SK-N-SH (cell line): ENCODE measurements around the gene PPIF. TPM values are rescaled to one million over a fixed set of nuclear protein-coding genes. Genes with fewer than 3 reads are reported as not detected.

ENCODE experiments used
- CTCF ChIA-PET: fragments of 300-600, 350-600 bp; formaldehyde crosslinking; extraction: SDS; loops from one replicate; lab custom pipeline; 2021; lab: Yijun Ruan, JAX
- POLR2A ChIA-PET: fragments of 350-600 bp; sonication (Branson Sonifier 250); formaldehyde crosslinking; extraction: SDS; loops from one replicate; lab custom pipeline; 2020; ENCODE audit warnings: antibody characterized with exemption, inconsistent platforms; lab: Yijun Ruan, JAX
- DNase-seq: peaks from one replicate; pipeline ENCODE4 v3.0.0; 2012
- H2AFZ ChIP-seq: fragments of 200-600 bp; sonication (generic); 2 replicates; pipeline ENCODE4 v1.8.1; 2016; ENCODE audit warnings: antibody characterized with exemption, mild to moderate bottlenecking, low read depth
- H3F3A ChIP-seq: fragments of 200-600 bp; sonication (generic); replicated peaks from 2 replicates; pipeline ENCODE3; 2016; ENCODE audit warnings: antibody characterized with exemption, mild to moderate bottlenecking; ENCODE audit not compliant: insufficient read depth
- H3K27ac ChIP-seq, 2 experiments: fragments of 200-500 bp in 1 of 2; fragments of 200-600 bp in 1 of 2; sonication (Bioruptor generic) in 1 of 2; sonication (generic), shearing (Covaris generic) in 1 of 2; 2 replicates each; pipeline versions ENCODE4 v1.5.1 to v1.6.1; 2014 to 2016; ENCODE audit warnings: low read depth in 2 of 2, inconsistent platforms in 1 of 2, low read length in 1 of 2, mild to moderate bottlenecking in 1 of 2, mixed read lengths in 1 of 2
- H3K27me3 ChIP-seq: fragments of 200-600 bp; sonication (generic), shearing (Covaris generic); 2 replicates; pipeline ENCODE4 v1.6.1; 2016; ENCODE audit warnings: mixed run types; ENCODE audit not compliant: insufficient read depth
- H3K36me3 ChIP-seq, 2 experiments: fragments of 200-500 bp in 1 of 2; fragments of 200-600 bp in 1 of 2; sonication (Bioruptor generic) in 1 of 2; sonication (generic) in 1 of 2; replicated peaks in 1 of 2; 2 replicates each; pipeline versions ENCODE3 to v1.5.1; 2014 to 2016; ENCODE audit warnings: low read length in 1 of 2, mild to moderate bottlenecking in 1 of 2; ENCODE audit not compliant: insufficient read depth in 2 of 2, control insufficient read depth in 1 of 2
- H3K4me1 ChIP-seq, 2 experiments: fragments of 200-500 bp in 1 of 2; fragments of 200-600 bp in 1 of 2; sonication (Bioruptor generic) in 1 of 2; sonication (generic), shearing (Covaris generic) in 1 of 2; 2 replicates each; pipeline versions ENCODE4 v1.5.1 to v1.6.1; 2014 to 2016; ENCODE audit warnings: low read depth in 1 of 2, low read length in 1 of 2, mixed run types in 1 of 2; ENCODE audit not compliant: insufficient read depth in 2 of 2, control insufficient read depth in 1 of 2
- H3K4me2 ChIP-seq: fragments of 200-600 bp; sonication (generic), shearing (Covaris generic); 2 replicates; pipeline ENCODE4 v1.6.1; 2017; ENCODE audit warnings: mixed run types
- H3K4me3 ChIP-seq, 2 experiments: fragments of 200-500 bp in 1 of 2; fragments of 200-600 bp in 1 of 2; sonication (Bioruptor generic) in 1 of 2; sonication (generic), shearing (Covaris generic) in 1 of 2; 2 replicates each; pipeline versions ENCODE4 v1.5.1 to v1.8.1; 2014 to 2016; ENCODE audit warnings: low read depth in 2 of 2, inconsistent platforms in 1 of 2, low read length in 1 of 2, mild to moderate bottlenecking in 1 of 2, mixed read lengths in 1 of 2, moderate library complexity in 1 of 2
- H3K79me2 ChIP-seq: fragments of 200-600 bp; sonication (generic); 2 replicates; pipeline ENCODE4 v1.8.1; 2017; ENCODE audit warnings: mild to moderate bottlenecking; ENCODE audit not compliant: insufficient read depth
- H3K9ac ChIP-seq: fragments of 200-600 bp; sonication (generic); 2 replicates; pipeline ENCODE4 v1.6.1; 2017; ENCODE audit warnings: mixed run types
- H3K9me2 ChIP-seq: fragments of 200-600 bp; sonication (generic); 2 replicates; pipeline ENCODE4 v1.6.1; 2017; ENCODE audit warnings: mixed run types
- H3K9me3 ChIP-seq: fragments of 200-600 bp; sonication (generic); 2 replicates; pipeline ENCODE4 v1.6.1; 2017; ENCODE audit warnings: mixed run types, mild to moderate bottlenecking, moderate library complexity
- H4K20me1 ChIP-seq: fragments of 200-600 bp; sonication (generic); 2 replicates; pipeline ENCODE4 v1.6.1; 2017; ENCODE audit warnings: mild to moderate bottlenecking, mixed run types; ENCODE audit not compliant: insufficient read depth
- CHD2 ChIP-seq: fragments of 150-350 bp; IDR thresholded peaks from 2 replicates; pipeline ENCODE4 v1.6.1; 2018; ENCODE audit warnings: low read length; ENCODE audit not compliant: partially characterized antibody
- JUND ChIP-seq: IDR thresholded peaks from 2 replicates; pipeline ENCODE4 v1.4.0; 2012
- MXI1 ChIP-seq: IDR thresholded peaks from 2 replicates; pipeline ENCODE4 v1.6.1; 2012; ENCODE audit warnings: mild to moderate bottlenecking, low read depth, low read length, improper control_type of control experiment
- RCOR1 ChIP-seq: fragments of 150-350 bp; IDR thresholded peaks from 2 replicates; pipeline ENCODE4 v1.6.1; 2017; ENCODE audit warnings: antibody characterized with exemption, low read length
- RFX5 ChIP-seq: IDR thresholded peaks from 2 replicates; pipeline ENCODE4 v1.6.1; 2012; ENCODE audit warnings: mild to moderate bottlenecking, improper control_type of control experiment, low read length
- RXRA ChIP-seq: IDR thresholded peaks from 2 replicates; pipeline ENCODE4 v1.4.0; 2012; ENCODE audit warnings: low read depth, mild to moderate bottlenecking, borderline replicate concordance
- SIN3A ChIP-seq: IDR thresholded peaks from 2 replicates; pipeline ENCODE4 v1.6.1; 2012; ENCODE audit warnings: low read depth, mild to moderate bottlenecking, low read length, moderate library complexity, borderline replicate concordance
- SMC3 ChIP-seq: IDR thresholded peaks from 2 replicates; pipeline ENCODE4 v1.6.1; 2012; ENCODE audit warnings: low read depth, low read length, improper control_type of control experiment
- TCF12 ChIP-seq: IDR thresholded peaks from 2 replicates; pipeline ENCODE4 v1.4.0; 2012
- WGBS: methylation state at CpG from one replicate; pipeline ENCODE4 v1.1.6; 2017; ENCODE audit warnings: low lambda C conversion rate; 5-methylcytosine and 5-hydroxymethylcytosine counted together
- polyA plus RNA-seq, 3 experiments: library from polyadenylated mRNA; depleted of rRNA; stranded (reverse); fragments of >200 nt; gene quantifications; 2 replicates each; pipeline ENCODE4 v1.2.3, GENCODE V29; 2012
- TF ChIP-seq, protein P1 (sequence below): IDR thresholded peaks from 2 replicates; pipeline ENCODE4 v1.4.0; 2012; ENCODE audit warnings: low read depth, borderline replicate concordance

Gene PPIF
- polyA plus RNA-seq, 1 of the 3 experiments (the other 2 are of a cell fraction): 85.9 TPM

DNA sequence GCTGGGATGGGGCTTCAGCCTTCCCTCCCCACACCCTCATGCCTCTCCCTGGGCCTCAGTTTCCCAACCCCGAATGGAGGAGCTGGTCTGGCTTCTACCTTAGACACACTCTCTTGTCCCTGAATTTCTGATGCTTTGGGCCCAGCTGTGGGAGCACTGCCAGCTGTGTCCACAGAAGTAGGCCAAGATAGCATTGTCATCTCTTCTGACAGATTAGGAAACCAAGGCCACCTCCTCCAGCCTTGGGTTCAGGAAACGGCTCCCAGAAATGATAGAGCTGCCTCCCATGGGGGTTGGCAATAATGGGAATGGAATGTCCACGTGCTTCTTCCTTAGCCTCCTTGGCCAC is 1.3 kb downstream of the PPIF start:
- Histone ChIP-seq H3K9me2 (no peaks in the 10 kb centered on the region), H3K4me3 (peak overlapping the region; percentile 95 to 96)
- TF ChIP-seq RFX5: no peak
- TF ChIP-seq SIN3A: no peak
- no peak for TF ChIP-seq JUND
- TF ChIP-seq RCOR1: no peak
- TF ChIP-seq TCF12: no peak
- no peak for TF ChIP-seq MXI1
- TF ChIP-seq RXRA: no peak
- TF ChIP-seq, protein P1, sequence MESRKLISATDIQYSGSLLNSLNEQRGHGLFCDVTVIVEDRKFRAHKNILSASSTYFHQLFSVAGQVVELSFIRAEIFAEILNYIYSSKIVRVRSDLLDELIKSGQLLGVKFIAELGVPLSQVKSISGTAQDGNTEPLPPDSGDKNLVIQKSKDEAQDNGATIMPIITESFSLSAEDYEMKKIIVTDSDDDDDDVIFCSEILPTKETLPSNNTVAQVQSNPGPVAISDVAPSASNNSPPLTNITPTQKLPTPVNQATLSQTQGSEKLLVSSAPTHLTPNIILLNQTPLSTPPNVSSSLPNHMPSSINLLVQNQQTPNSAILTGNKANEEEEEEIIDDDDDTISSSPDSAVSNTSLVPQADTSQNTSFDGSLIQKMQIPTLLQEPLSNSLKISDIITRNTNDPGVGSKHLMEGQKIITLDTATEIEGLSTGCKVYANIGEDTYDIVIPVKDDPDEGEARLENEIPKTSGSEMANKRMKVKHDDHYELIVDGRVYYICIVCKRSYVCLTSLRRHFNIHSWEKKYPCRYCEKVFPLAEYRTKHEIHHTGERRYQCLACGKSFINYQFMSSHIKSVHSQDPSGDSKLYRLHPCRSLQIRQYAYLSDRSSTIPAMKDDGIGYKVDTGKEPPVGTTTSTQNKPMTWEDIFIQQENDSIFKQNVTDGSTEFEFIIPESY: no peak
- TF ChIP-seq, all 33 proteins: peak for 0
- no peak overlapping the region for H2AFZ ChIP-seq
- H3F3A ChIP-seq: no peaks in the 10 kb centered on the region
- DNase-seq: no peak
- no peaks in the 10 kb centered on the region for H3K27me3 ChIP-seq
- peak overlapping the region in 1 of 2 experiments; percentile 70; a peak in 2 of 4 replicates for H3K27ac ChIP-seq
- peaks cover 18% of the 10 kb centered on the region; the same call in 1 of the 2 replicates for H4K20me1 ChIP-seq
- peaks cover 50% of the 10 kb centered on the region for H3K79me2 ChIP-seq
- H3K36me3 ChIP-seq: peaks cover 41 to 46% of the 10 kb centered on the region in 2 experiments
- ChIA-PET POLR2A (no interaction called here), CTCF (interaction anchor here (0.8 to 2.1 kb wide), 5 partner anchors 10 to 123 kb away, joined by 3 to 8 read pairs (median 5); no protein-coding TSS in a partner anchor)
- peak overlapping the region; percentile 99 for H3K4me2 ChIP-seq
- H3K9ac ChIP-seq: peak overlapping the region; percentile 96
- no peaks in the 10 kb centered on the region for H3K9me3 ChIP-seq
- WGBS: 90% methylated on average over 1 of the region's 3 CpGs
- peaks cover 13 to 43% of the 10 kb centered on the region in 2 experiments; a peak in 3 of 4 replicates for H3K4me1 ChIP-seq

DNA sequence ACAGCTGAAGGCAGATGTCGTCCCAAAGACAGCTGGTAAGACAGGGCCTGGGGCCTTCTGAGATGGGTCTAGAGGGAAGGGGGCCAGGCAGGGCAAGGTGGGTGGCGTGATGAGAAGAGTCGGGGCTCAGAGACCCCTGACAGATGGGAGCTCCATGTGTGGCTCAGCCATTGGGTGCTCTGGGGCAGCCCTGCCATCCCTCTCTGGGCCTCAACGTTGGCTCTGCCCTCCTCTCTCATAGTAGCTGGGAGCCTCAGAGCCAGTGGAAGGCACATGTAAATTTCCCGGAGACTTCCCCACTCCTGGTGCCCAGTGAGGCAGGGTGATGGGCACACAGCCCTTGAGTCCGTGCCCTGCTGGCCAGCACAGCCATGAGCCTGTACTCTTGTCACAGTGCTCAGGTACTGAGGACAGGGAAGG is 1.8 kb downstream of the PPIF start:
- ChIA-PET CTCF (interaction anchor here (0.8 to 2.1 kb wide), 2 partner anchors 15 to 17 kb away, joined by 5 to 8 read pairs; no protein-coding TSS in a partner anchor), POLR2A (no interaction called here)
- DNase-seq: no peak
- H3K27me3 ChIP-seq: no peaks in the 10 kb centered on the region
- no peak for TF ChIP-seq CHD2
- TF ChIP-seq, protein P1: no peak
- no peak for TF ChIP-seq SMC3
- peak overlapping the region; percentile 99 for H3K4me2 ChIP-seq
- 96% methylated on average over 3 of the region's 6 CpGs for WGBS
- peaks cover 44 to 51% of the 10 kb centered on the region in 2 experiments for H3K36me3 ChIP-seq
- no peak overlapping the region for H2AFZ ChIP-seq
- peaks cover 52% of the 10 kb centered on the region for H3K79me2 ChIP-seq
- peak overlapping the region; percentile 96 for H3K9ac ChIP-seq
- H3K27ac ChIP-seq: no peak overlapping the region; a peak in 1 of 4 replicates
- H3F3A ChIP-seq: no peaks in the 10 kb centered on the region
- no peaks in the 10 kb centered on the region for H3K9me3 ChIP-seq
- H3K9me2 ChIP-seq: no peaks in the 10 kb centered on the region
- H3K4me3 ChIP-seq: peak overlapping the region in 1 of 2 experiments; percentile 96; a peak in 2 of 4 replicates
- H4K20me1 ChIP-seq: peaks cover 18% of the 10 kb centered on the region; the same call in 1 of the 2 replicates
- peaks cover 13 to 42% of the 10 kb centered on the region in 2 experiments; a peak in 3 of 4 replicates for H3K4me1 ChIP-seq
